ENCODE results near the gene CYP27B1.

DNA sequence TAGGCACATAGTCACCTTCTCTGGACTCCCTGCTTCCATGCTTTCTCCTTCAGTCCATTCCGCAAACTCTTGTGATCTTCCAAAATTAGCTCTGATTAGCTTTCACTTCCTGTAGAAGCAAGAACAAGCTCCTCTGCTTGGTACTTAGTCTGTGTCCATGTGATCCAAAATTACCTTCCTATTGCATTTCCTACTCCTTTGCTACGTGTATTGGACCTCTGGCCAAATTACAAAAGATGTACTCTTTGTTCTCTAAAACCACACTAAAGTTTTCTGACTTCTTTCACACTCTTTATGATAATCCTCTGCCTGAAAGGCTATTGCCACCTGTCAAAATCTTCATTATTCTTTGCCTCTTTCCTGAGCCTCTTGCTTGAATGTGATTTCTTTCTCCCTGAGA is 14.9 kb upstream of the CYP27B1 start:
- TF ChIP-seq, protein P1, sequence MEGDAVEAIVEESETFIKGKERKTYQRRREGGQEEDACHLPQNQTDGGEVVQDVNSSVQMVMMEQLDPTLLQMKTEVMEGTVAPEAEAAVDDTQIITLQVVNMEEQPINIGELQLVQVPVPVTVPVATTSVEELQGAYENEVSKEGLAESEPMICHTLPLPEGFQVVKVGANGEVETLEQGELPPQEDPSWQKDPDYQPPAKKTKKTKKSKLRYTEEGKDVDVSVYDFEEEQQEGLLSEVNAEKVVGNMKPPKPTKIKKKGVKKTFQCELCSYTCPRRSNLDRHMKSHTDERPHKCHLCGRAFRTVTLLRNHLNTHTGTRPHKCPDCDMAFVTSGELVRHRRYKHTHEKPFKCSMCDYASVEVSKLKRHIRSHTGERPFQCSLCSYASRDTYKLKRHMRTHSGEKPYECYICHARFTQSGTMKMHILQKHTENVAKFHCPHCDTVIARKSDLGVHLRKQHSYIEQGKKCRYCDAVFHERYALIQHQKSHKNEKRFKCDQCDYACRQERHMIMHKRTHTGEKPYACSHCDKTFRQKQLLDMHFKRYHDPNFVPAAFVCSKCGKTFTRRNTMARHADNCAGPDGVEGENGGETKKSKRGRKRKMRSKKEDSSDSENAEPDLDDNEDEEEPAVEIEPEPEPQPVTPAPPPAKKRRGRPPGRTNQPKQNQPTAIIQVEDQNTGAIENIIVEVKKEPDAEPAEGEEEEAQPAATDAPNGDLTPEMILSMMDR (IDR thresholded peaks at IDR 0.05): no peak
- no peak for TF ChIP-seq POLR2A (IDR thresholded peaks at IDR 0.05)

All from gastroesophageal sphincter (tissue), 3 donors.